ENCODE data around the gene OR51B5.

- TF ChIP-seq CTCF (conservative IDR thresholded peaks at IDR 0.05; ENCODE audit: low read depth, low read length) (no peak), EZH2 (IDR thresholded peaks at IDR 0.05; ENCODE audit: low read length, unreplicated experiment) (no peak)
Observed at GRCh38 chr11:5301846-5302245, 41.5 kb downstream of the OR51B5 start, which contains the start of gene OR51B4.

Data from PC-3 (cell line).